Measurements from ENCODE around the gene TMEM244. TPM values are rescaled to one million over a fixed set of nuclear protein-coding genes. Genes with fewer than 3 reads are reported as not detected.

Gene TMEM244
- total and polyA plus RNA-seq, 2 donors from 2014 or later: not detected

- no peak for FAIRE-seq
- Histone ChIP-seq H3K4me1 (ENCODE audit: control insufficient read depth in 2 of 3, insufficient read depth in 2 of 3, low read depth in 1 of 3, low read length in 3 of 3) (no peaks in the 10 kb centered on the region), H3K27ac (ENCODE audit: low read depth in 2 of 2, low read length in 2 of 2) (no peak overlapping the region), H3K9ac (ENCODE audit: low read length in 3 of 3) (no peak overlapping the region), H3K27me3 (ENCODE audit: control insufficient read depth, insufficient read depth, low read length) (no peaks in the 10 kb centered on the region), H3K9me3 (ENCODE audit: control insufficient read depth in 2 of 3, insufficient read depth in 1 of 3, low read length in 3 of 3) (no peaks in the 10 kb centered on the region), H3K4me3 (ENCODE audit: low read length in 3 of 3) (no peak overlapping the region), H3K36me3 (ENCODE audit: control insufficient read depth in 2 of 3, insufficient read depth in 3 of 3, low read length in 3 of 3) (no peaks in the 10 kb centered on the region)
- DNase-seq: no peak
- no peak for TF ChIP-seq CTCF (IDR thresholded peaks at IDR 0.05; ENCODE audit: borderline replicate concordance, extremely low read depth, insufficient read depth)
- intact Hi-C loops (cut with DNase I): no loop called here
These were observed 45.5 kb upstream of the TMEM244 start for GRCh38 chr6:129906515-129907077.

DNA sequence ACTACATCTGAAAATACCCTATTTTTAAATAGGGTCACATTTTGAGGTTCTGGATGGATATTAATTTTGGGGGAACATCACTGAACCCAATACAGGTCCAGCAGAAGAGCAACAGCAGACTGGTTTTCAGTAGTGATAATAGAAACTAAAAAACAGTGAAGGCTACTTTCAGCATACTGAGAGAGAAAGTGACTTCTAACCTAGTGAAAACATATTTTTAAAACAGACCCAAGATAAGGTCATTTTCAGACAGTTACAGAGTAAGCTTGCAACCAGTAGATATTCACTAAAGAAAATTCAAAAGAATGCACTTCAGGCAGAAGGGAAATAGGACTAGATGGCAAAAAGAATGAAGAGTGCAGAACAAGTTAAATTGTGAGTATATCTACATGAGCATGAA is 42.0 kb upstream of the TMEM244 start:
- FAIRE-seq (no peak), DNase-seq (no peak)
- Histone ChIP-seq H3K9me3 (ENCODE audit: control insufficient read depth in 2 of 3, insufficient read depth in 1 of 3, low read length in 3 of 3) (no peaks in the 10 kb centered on the region), H3K9ac (ENCODE audit: low read length in 3 of 3) (no peak overlapping the region), H3K36me3 (ENCODE audit: control insufficient read depth in 2 of 3, insufficient read depth in 3 of 3, low read length in 3 of 3) (no peaks in the 10 kb centered on the region), H3K4me3 (ENCODE audit: low read length in 3 of 3) (no peak overlapping the region), H3K27ac (ENCODE audit: low read depth in 2 of 2, low read length in 2 of 2) (no peak overlapping the region), H3K27me3 (ENCODE audit: control insufficient read depth, insufficient read depth, low read length) (no peaks in the 10 kb centered on the region), H3K4me1 (ENCODE audit: control insufficient read depth in 2 of 3, insufficient read depth in 2 of 3, low read depth in 1 of 3, low read length in 3 of 3) (no peaks in the 10 kb centered on the region)
- TF ChIP-seq CTCF (IDR thresholded peaks at IDR 0.05; ENCODE audit: borderline replicate concordance, extremely low read depth, insufficient read depth): no peak
- intact Hi-C loops (cut with DNase I): no loop called here

- H3K4me1 ChIP-seq (ENCODE audit: control insufficient read depth in 2 of 3, insufficient read depth in 2 of 3, low read depth in 1 of 3, low read length in 3 of 3): no peaks in the 10 kb centered on the region
- FAIRE-seq (no peak), DNase-seq (no peak)
- intact Hi-C loops (cut with DNase I): no loop called here
- H3K9me3 ChIP-seq (ENCODE audit: control insufficient read depth in 2 of 3, insufficient read depth in 1 of 3, low read length in 3 of 3): no peaks in the 10 kb centered on the region
- no peak overlapping the region for H3K27ac ChIP-seq (ENCODE audit: low read depth in 2 of 2, low read length in 2 of 2)
- H3K27me3 ChIP-seq (ENCODE audit: control insufficient read depth, insufficient read depth, low read length): no peaks in the 10 kb centered on the region
- no peak overlapping the region for H3K9ac ChIP-seq (ENCODE audit: low read length in 3 of 3)
- no peak overlapping the region for H3K4me3 ChIP-seq (ENCODE audit: low read length in 3 of 3)
- no peak for TF ChIP-seq CTCF (IDR thresholded peaks at IDR 0.05; ENCODE audit: borderline replicate concordance, extremely low read depth, insufficient read depth)
- no peaks in the 10 kb centered on the region for H3K36me3 ChIP-seq (ENCODE audit: control insufficient read depth in 2 of 3, insufficient read depth in 3 of 3, low read length in 3 of 3)
These were observed 41.6 kb upstream of the TMEM244 start for GRCh38 chr6:129902681-129903080.

DNA sequence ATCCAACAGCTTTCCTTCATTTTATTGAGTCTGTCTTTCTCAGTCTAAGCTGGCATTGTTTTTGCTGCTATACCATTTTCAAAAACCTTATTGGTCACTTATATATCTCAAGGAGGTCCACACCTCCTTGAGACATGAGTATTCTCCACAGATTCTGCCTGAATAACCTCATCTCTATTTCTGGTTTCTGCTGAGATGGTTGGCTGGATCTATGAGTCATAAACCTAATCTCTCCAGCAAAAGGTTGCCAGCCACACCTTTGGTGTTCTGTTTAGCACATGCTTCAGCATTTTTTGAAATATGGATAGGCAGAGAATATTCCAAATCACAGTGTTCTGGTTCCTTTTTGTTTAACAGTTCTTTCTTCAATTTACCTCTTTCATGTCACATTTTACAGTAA is 40.8 kb upstream of the TMEM244 start:
- no peaks in the 10 kb centered on the region for H3K4me1 ChIP-seq (ENCODE audit: control insufficient read depth in 2 of 3, insufficient read depth in 2 of 3, low read depth in 1 of 3, low read length in 3 of 3)
- H3K27me3 ChIP-seq (ENCODE audit: control insufficient read depth, insufficient read depth, low read length): no peaks in the 10 kb centered on the region
- no peaks in the 10 kb centered on the region for H3K9me3 ChIP-seq (ENCODE audit: control insufficient read depth in 2 of 3, insufficient read depth in 1 of 3, low read length in 3 of 3)
- intact Hi-C loops (cut with DNase I): no loop called here
- H3K27ac ChIP-seq (ENCODE audit: low read depth in 2 of 2, low read length in 2 of 2): no peak overlapping the region
- H3K9ac ChIP-seq (ENCODE audit: low read length in 3 of 3): no peak overlapping the region
- H3K36me3 ChIP-seq (ENCODE audit: control insufficient read depth in 2 of 3, insufficient read depth in 3 of 3, low read length in 3 of 3): no peaks in the 10 kb centered on the region
- FAIRE-seq: no peak
- H3K4me3 ChIP-seq (ENCODE audit: low read length in 3 of 3): no peak overlapping the region
- DNase-seq: no peak
- TF ChIP-seq CTCF (IDR thresholded peaks at IDR 0.05; ENCODE audit: borderline replicate concordance, extremely low read depth, insufficient read depth): no peak

Data from kidney (tissue), 14 donors.